ENCODE results near the gene YIF1A.

Gene YIF1A

DNA sequence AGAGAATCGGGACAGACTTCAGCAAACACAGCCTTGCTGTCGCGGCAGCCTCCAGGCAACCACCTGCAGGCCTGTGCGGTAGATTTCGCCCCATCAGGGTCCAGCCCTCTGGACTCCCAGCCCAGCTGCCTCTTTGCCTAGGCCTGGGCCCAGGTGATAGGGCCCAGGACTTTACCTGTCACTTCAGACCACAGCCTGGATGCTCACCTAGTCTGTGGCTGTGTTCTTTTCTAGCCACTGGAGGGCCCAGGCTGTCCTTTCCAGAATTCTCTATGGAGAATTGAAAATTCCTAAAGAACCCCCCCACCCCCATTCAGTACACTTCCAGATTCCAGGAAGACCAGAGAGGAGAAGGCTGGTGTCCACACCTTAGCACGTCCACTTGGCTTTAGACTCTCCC is 51.1 kb downstream of the YIF1A start:
- Histone ChIP-seq H3K4me1 (ENCODE audit: insufficient read depth, low read length) (no peaks in the 10 kb centered on the region), H4K20me1 (ENCODE audit: insufficient read depth, low read length) (no peaks in the 10 kb centered on the region), H3K36me3 (ENCODE audit: insufficient read depth, low read length) (peaks cover 41% of the 10 kb centered on the region), H3K9ac (ENCODE audit: low read depth, low read length) (no peak overlapping the region), H3K27me3 (ENCODE audit: insufficient read depth, low read length, poor library complexity) (no peaks in the 10 kb centered on the region), H3K79me2 (ENCODE audit: insufficient read depth, low read length) (no peaks in the 10 kb centered on the region), H3K4me3 (ENCODE audit: low read depth in 1 of 2, low read length in 2 of 2) (no peak overlapping the region), H2AFZ (ENCODE audit: low read depth, low read length) (no peak overlapping the region), H3K27ac (ENCODE audit: low read length) (no peak overlapping the region), H3K4me2 (ENCODE audit: insufficient read depth, low read length) (no peak overlapping the region), H3K9me3 (ENCODE audit: insufficient read depth, low read length, severe bottlenecking) (no peaks in the 10 kb centered on the region)
- ATAC-seq (ENCODE audit: insufficient read depth, low read depth) (no peak), DNase-seq (no peak)
- TF ChIP-seq, protein P1, sequence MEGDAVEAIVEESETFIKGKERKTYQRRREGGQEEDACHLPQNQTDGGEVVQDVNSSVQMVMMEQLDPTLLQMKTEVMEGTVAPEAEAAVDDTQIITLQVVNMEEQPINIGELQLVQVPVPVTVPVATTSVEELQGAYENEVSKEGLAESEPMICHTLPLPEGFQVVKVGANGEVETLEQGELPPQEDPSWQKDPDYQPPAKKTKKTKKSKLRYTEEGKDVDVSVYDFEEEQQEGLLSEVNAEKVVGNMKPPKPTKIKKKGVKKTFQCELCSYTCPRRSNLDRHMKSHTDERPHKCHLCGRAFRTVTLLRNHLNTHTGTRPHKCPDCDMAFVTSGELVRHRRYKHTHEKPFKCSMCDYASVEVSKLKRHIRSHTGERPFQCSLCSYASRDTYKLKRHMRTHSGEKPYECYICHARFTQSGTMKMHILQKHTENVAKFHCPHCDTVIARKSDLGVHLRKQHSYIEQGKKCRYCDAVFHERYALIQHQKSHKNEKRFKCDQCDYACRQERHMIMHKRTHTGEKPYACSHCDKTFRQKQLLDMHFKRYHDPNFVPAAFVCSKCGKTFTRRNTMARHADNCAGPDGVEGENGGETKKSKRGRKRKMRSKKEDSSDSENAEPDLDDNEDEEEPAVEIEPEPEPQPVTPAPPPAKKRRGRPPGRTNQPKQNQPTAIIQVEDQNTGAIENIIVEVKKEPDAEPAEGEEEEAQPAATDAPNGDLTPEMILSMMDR (IDR thresholded peaks at IDR 0.05; ENCODE audit: borderline replicate concordance, extremely low read depth, low read length, poor library complexity, severe bottlenecking): no peak

DNA sequence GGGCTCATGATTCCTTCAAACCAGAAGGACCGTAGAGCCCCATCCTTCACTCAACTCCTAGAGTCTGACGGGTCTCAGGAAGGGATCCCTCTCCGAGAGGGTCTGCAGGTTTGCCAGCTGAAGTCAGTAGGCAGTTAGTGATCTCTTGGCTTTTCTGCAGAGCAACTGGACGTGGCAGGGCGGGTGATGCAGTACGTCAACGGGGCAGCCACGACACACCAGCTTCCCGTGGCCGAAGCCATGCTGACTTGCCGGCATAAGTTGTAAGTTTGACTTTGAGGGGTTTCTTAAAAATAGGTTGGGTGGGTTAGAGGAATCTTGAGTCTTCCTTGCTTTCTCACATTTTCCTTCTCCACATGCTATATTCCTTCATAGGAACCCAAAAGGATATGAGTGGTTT is 53.8 kb downstream of the YIF1A start:
- Histone ChIP-seq H2AFZ (ENCODE audit: low read depth, low read length) (no peak overlapping the region), H3K4me2 (ENCODE audit: insufficient read depth, low read length) (no peak overlapping the region), H3K27me3 (ENCODE audit: insufficient read depth, low read length, poor library complexity) (no peaks in the 10 kb centered on the region), H3K79me2 (ENCODE audit: insufficient read depth, low read length) (no peaks in the 10 kb centered on the region), H3K27ac (ENCODE audit: low read length) (no peak overlapping the region), H3K9ac (ENCODE audit: low read depth, low read length) (no peak overlapping the region), H3K9me3 (ENCODE audit: insufficient read depth, low read length, severe bottlenecking) (no peaks in the 10 kb centered on the region), H4K20me1 (ENCODE audit: insufficient read depth, low read length) (no peaks in the 10 kb centered on the region), H3K4me1 (ENCODE audit: insufficient read depth, low read length) (no peaks in the 10 kb centered on the region), H3K36me3 (ENCODE audit: insufficient read depth, low read length) (peaks cover 40% of the 10 kb centered on the region), H3K4me3 (ENCODE audit: low read depth in 1 of 2, low read length in 2 of 2) (no peak overlapping the region)
- ATAC-seq (ENCODE audit: insufficient read depth, low read depth) (no peak), DNase-seq (no peak)
- no peak for TF ChIP-seq EZH2 (IDR thresholded peaks at IDR 0.05; ENCODE audit: borderline replicate concordance, low read depth, low read length, severe bottlenecking)
- TF ChIP-seq, protein P1 (IDR thresholded peaks at IDR 0.05; ENCODE audit: borderline replicate concordance, extremely low read depth, low read length, poor library complexity, severe bottlenecking): no peak

Measured in DND-41 (cell line).